ENCODE measurements around the gene AJUBA.
"Not testable (repeated sequence)": the region's sequence is repeated elsewhere in the genome, so short reads cannot be mapped to it uniquely, and the experiment has no call there.

Gene AJUBA

GRCh38 chr14:23005451-23006187, 23.3 kb upstream of the AJUBA start:
- DNase-seq = no peak

GRCh38 chr14:23004274-23004673, 21.9 kb upstream of the AJUBA start:
- not testable (repeated sequence) for DNase-seq

DNA sequence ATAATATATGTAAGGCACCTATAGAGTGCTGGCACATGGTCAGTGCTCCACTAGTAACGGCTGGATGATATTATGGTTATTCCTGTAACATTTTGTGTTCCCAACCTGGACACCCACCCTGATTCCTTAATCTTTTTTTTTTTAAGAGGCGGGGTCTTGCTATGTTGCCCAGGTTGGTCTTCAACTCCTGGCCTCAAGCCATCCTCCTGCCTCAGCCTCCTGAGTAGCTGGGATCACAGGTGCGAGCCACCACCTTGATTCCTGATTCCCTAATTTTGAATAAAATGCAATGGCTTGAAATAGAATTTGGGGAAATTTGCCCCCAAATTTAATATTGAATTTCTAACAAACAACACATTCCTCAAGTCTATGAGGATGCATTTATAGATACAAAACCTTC, 20.2 kb upstream of the AJUBA start:
- no peak for DNase-seq

- no peak for DNase-seq
These were observed 18.5 kb upstream of the AJUBA start for GRCh38 chr14:23000860-23001259.

DNA sequence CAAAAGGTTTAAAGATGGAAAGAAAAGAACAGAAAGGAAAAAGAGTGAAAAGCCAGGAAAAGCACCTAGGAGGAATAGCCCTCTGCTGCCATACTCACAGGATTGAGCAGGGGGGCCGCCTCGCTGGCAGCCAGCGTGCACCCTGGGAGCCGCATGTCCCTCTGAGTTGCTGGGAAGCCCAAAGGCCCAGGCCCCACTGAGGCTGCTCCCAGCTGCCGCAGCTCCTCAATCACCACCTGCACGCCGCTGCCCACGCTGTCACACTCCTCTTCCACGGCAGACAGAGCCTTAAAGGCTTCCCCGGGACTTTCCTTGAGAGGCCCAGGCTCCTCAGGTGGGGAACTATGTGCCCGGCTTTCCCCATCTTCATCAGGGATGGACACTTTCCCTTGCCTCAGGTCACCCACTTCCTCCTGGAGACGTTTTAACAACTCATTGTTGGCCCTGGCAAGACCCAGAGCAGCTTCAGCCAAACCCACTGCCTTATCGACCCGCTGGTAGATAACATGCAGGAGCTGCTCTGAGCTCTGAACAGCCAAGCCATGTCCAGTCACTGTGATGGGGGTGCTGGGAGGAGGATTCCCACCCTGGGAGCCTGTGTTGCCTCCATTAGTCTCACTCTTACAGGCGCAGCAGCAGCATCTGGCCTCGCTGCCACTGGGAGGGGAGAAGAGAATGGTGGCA, 16.1 kb upstream of the AJUBA start:
- no peak for DNase-seq

- DNase-seq = no peak
These were observed 15.4 kb upstream of the AJUBA start for GRCh38 chr14:22997676-22998323.

- DNase-seq = no peak
These were observed 14.7 kb upstream of the AJUBA start for GRCh38 chr14:22996768-22997654.

DNA sequence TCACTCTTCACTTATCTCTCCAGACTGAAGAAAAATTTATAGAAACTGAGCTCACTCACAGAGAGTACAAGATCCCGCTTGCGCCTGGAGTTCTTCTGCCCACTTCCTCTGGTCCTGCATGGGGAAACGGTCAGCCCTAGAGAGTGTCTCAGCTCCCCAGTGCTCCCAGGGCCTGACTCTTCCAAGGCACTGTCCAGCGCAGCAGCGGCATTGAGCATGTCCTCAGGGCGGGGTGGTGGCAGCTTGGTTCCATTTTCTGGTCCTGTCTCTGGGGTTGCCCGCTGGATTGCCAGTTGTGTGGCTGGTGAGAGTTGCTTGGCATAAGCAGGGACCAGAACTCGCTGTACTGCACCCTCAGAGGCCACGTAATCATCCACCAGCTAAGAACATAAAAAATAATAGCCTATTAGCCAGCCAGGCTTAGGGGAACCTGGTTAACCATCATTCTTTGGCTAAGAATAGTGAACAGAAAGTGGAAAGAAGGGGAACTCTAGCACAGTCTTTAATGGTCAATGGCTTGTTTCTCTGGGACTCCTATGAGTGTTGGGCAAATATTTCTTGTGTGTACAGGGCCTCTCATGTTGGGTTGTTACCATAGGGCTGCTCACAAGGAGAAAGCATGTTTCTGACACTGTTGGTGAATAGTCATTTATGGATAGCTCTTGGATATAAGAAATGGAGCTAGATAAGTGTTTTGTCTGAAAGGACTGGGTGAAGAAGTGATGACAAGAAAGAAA, 13.7 kb upstream of the AJUBA start:
- DNase-seq = no peak

DNA sequence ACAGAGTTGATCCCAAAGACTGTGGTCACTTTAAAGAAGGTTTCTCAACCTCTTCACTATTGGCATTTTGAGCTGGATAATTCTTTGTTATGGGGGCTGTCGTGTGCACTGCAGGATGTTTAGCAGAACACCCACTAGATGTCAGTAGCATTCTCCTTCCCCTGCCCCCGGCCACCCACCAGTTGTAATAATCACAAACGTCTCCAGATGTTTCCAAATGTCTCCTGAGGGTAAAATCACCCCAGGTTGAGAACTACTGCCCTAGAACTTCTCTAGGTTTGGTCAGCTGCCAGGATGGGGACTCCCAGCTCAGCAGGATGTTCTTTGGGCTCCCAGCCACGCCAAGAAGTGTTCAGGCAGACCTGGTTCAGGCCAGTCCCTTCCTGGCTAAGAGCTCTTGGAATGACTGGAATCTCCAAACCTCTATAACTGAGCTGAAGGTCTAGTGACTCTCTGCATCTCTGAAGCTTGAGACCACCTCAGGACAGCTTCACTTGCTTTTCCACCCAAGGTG, 12.5 kb upstream of the AJUBA start:
- DNase-seq = no peak

- no peak for DNase-seq
These were observed 11.2 kb upstream of the AJUBA start for GRCh38 chr14:22993517-22993916.

DNA sequence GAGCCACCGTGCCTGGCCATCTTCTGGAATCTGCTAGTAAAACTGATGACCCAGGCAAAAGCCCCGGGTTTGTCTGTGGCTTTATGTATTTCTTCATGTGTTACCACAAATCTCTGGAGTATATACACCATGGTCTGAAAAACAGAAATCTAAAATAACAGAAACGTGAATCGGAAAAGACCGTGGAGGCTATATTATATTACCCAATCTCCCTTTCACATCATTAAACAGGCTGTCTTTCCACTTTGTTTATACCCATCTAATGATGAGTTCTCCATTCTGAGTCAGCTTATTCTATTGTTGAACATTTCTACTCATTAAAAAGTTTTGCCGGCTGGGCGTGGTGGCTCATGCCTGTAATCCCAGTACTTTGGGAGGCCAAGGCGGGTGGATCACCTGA, 9.5 kb upstream of the AJUBA start:
- DNase-seq = no peak

- no peak for DNase-seq
These were observed 4.9 kb upstream of the AJUBA start for GRCh38 chr14:22987291-22987690.

DNA sequence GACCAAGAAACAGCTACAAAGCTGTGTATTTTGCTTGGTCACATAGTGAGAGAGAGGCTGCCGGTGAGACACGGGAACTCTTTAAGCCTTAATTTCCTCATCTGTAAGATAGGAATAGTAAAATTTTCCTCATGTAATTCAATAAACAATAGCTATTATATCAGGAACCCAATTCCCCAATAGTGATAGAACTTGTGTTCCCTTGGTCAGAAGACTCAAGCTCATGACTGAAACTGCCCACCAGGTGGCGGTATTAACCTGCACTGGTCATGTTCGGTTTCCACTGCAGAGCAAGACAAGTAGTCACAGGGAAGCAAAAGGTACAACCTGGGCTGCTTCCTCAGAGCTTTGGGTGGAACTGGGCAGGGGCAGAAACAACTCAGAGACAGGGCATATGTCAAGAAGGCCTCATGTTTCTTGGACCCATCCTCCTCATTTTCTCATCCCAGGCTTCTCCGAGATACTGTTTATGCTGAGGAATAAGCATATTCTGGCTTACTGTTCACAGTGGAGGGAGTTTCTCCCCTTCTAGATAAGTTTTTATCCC, 4.2 kb upstream of the AJUBA start:
- peak; percentile 79 for DNase-seq

DNA sequence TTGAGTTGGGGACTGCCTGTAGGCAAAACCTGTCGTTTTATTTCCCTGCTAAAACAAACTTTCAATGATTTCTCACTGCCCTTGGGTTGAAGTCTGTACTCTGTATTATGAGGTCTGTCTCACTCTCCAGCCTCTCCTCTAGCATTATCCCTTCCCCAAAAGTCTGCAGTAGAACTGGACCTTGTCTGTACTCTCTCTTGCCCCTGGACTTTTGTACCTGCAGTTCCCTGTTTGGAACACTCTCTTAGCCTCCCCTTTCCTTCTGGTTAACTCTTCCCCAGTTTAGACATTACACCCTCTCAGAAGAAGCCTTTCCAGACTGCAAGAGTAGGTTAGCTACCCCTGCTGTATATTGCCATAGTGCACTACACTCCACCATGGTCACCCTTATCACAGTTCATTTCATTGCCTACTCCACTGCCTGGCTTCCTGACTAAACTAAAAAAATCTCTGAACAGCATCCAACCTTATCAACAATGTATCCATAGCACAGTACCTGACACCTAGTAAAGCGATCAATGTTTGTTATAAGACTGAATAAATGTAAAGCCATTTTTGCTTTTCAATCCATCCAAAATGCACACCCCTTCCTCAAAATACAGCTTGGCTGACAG, 3.6 kb upstream of the AJUBA start:
- DNase-seq = no peak

- no peak for DNase-seq
These were observed 2.8 kb upstream of the AJUBA start for GRCh38 chr14:22984959-22985658.

GRCh38 chr14:22981876-22982476, 375 bp downstream of the AJUBA start:
- DNase-seq = no peak

DNA sequence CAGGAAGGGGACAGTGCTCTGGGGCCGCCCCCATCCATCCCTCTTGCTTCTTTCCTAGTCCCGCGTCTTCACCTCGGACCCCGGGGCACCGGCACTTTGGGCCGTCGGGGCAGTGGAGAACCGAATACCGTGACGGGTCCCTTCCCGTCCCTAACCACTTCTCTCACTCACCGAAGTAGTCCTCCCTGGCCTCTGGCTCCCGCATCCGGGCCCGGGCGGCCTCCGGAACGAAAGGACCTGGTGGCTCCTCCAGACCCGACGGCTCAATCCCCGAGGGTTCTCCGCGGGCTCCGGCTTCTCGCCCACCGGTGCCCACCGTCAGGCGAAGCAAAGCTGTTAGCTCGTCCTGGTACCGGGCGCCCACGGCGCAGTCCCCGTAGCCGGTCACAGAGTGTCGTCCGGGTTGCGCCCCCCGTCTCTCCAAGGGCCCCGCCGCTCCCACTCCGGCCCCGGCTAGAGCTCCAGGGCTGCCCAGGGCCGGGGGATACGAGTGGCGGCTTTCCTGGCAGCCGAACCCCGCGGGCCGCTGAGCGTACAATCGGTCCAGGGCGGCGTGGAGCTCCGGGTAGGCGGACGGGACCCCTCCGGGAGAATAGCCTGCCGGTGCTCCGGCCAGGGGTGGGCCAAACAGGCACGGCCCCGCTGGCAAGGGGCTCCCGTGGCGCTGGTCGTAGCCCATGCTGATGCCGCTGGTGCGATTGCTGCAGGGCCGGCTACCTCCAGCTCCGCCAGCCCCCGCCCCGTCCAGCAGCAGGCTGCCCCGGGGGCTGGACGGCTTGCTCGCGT, 1.1 kb downstream of the AJUBA start:
- DNase-seq = no peak

DNA sequence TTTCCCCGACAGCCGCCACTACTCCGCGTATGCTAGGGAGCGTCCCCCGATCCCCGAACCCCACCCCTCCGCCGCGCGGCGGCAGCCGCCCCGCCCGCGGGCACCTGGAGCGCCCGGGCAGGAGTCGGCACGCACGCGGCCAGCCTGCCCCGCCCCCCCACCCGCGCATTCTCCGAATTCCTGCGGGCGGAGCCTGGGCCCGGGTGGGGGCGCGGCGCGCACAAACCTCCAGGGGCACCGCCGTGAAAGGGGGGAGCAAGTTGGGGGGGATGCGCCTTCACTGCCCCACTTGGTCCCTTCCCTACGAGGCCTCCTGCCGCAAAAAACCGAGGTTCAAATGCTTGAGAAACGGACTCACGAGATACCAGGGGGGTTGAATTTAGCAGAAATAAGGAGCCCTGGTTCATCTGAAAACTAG, 1.7 kb downstream of the AJUBA start:
- no peak for DNase-seq

GRCh38 chr14:22979748-22980392, 2.5 kb downstream of the AJUBA start:
- DNase-seq = no peak
